GM12892 (cell line): Measurements from ENCODE around the gene MEX3D.

Experiments
- POLR2A ChIP-seq: IDR thresholded peaks from 2 replicates; pipeline ENCODE4 v1.6.1; 2011; ENCODE audit warnings: low read depth, low read length, control low read depth
- POLR2AphosphoS5 ChIP-seq: IDR thresholded peaks from 2 replicates; pipeline ENCODE4 v1.6.1; 2011; ENCODE audit warnings: low read depth, low read length, control low read depth
- TAF1 ChIP-seq: IDR thresholded peaks from 2 replicates; pipeline ENCODE4 v1.6.1; 2011; ENCODE audit warnings: low read depth, mild to moderate bottlenecking, control low read depth, low read length, borderline replicate concordance

GRCh38 chr19:1549332-1549945 lies 18.7 kb downstream of the MEX3D start:
- TF ChIP-seq POLR2A (no peak), TAF1 (no peak), POLR2AphosphoS5 (no peak)
